ENCODE data around the gene SOBP. TPM values are rescaled to one million over a fixed set of nuclear protein-coding genes. Genes with fewer than 3 reads are reported as not detected.

Gene SOBP
- total and polyA plus RNA-seq, 2 experiments from 2014 or later, result 1.5 to 3.0 TPM

DNA sequence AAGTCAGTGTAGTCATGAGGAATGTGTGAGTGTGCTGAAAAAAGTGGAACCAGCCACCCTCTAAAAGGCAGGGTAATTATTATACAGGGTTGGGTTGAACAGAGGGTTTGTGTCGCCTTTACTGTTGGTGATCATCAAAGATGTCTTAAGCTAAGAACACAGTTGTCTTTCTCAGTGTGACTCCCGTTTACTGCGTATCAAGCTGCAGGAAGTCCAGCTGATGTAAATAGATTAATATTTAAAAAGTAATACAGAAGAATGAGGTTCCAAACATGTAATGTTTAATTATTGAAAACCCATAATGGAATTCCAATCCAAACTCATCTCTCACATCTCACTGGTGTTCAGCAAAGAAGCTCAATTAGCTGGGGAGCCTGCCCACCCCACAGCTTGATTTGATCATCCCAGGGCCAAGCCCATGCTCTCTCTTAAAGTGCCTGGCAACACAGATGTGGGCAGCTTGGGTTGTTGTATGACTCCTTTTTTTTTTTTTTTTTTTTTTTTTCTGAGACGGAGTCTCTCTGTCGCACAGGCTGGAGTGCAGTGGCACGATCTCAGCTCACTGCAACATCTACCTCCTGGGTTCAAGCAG is 127.5 kb downstream of the SOBP start:
- Histone ChIP-seq H3K36me3 (ENCODE audit: insufficient read depth) (no peaks in the 10 kb centered on the region), H3K27ac (ENCODE audit: low read depth) (no peak overlapping the region), H3K27me3 (ENCODE audit: insufficient read depth) (no peaks in the 10 kb centered on the region), H3F3A (replicated peaks; ENCODE audit: low read depth) (no peaks in the 10 kb centered on the region; the same call in 1 of the 2 replicates), H2AFZ (no peak overlapping the region), H3K4me2 (no peak overlapping the region), H3K9me2 (ENCODE audit: insufficient read depth) (0 out of 2 replicates have a peak, but pooled peaks cover 8% of the 10 kb centered on the region), H3K79me2 (replicated peaks; ENCODE audit: insufficient read depth) (no peaks in the 10 kb centered on the region), H3K4me3 (no peak overlapping the region), H4K20me1 (replicated peaks; ENCODE audit: insufficient read depth) (no peaks in the 10 kb centered on the region), H3K4me1 (ENCODE audit: insufficient read depth) (peaks cover 55% of the 10 kb centered on the region)
- no peak for DNase-seq (ENCODE audit: low spot score)
- peak overlapping the region; percentile 31; the same call in 1 of the 2 replicates for H3K27ac Mint-ChIP-seq
- H3K4me1 Mint-ChIP-seq, result peaks cover 60% of the 10 kb centered on the region
- no peaks in the 10 kb centered on the region for H3K27me3 Mint-ChIP-seq (ENCODE audit: insufficient read depth, low read depth, poor library complexity)
- TF ChIP-seq, protein P1, sequence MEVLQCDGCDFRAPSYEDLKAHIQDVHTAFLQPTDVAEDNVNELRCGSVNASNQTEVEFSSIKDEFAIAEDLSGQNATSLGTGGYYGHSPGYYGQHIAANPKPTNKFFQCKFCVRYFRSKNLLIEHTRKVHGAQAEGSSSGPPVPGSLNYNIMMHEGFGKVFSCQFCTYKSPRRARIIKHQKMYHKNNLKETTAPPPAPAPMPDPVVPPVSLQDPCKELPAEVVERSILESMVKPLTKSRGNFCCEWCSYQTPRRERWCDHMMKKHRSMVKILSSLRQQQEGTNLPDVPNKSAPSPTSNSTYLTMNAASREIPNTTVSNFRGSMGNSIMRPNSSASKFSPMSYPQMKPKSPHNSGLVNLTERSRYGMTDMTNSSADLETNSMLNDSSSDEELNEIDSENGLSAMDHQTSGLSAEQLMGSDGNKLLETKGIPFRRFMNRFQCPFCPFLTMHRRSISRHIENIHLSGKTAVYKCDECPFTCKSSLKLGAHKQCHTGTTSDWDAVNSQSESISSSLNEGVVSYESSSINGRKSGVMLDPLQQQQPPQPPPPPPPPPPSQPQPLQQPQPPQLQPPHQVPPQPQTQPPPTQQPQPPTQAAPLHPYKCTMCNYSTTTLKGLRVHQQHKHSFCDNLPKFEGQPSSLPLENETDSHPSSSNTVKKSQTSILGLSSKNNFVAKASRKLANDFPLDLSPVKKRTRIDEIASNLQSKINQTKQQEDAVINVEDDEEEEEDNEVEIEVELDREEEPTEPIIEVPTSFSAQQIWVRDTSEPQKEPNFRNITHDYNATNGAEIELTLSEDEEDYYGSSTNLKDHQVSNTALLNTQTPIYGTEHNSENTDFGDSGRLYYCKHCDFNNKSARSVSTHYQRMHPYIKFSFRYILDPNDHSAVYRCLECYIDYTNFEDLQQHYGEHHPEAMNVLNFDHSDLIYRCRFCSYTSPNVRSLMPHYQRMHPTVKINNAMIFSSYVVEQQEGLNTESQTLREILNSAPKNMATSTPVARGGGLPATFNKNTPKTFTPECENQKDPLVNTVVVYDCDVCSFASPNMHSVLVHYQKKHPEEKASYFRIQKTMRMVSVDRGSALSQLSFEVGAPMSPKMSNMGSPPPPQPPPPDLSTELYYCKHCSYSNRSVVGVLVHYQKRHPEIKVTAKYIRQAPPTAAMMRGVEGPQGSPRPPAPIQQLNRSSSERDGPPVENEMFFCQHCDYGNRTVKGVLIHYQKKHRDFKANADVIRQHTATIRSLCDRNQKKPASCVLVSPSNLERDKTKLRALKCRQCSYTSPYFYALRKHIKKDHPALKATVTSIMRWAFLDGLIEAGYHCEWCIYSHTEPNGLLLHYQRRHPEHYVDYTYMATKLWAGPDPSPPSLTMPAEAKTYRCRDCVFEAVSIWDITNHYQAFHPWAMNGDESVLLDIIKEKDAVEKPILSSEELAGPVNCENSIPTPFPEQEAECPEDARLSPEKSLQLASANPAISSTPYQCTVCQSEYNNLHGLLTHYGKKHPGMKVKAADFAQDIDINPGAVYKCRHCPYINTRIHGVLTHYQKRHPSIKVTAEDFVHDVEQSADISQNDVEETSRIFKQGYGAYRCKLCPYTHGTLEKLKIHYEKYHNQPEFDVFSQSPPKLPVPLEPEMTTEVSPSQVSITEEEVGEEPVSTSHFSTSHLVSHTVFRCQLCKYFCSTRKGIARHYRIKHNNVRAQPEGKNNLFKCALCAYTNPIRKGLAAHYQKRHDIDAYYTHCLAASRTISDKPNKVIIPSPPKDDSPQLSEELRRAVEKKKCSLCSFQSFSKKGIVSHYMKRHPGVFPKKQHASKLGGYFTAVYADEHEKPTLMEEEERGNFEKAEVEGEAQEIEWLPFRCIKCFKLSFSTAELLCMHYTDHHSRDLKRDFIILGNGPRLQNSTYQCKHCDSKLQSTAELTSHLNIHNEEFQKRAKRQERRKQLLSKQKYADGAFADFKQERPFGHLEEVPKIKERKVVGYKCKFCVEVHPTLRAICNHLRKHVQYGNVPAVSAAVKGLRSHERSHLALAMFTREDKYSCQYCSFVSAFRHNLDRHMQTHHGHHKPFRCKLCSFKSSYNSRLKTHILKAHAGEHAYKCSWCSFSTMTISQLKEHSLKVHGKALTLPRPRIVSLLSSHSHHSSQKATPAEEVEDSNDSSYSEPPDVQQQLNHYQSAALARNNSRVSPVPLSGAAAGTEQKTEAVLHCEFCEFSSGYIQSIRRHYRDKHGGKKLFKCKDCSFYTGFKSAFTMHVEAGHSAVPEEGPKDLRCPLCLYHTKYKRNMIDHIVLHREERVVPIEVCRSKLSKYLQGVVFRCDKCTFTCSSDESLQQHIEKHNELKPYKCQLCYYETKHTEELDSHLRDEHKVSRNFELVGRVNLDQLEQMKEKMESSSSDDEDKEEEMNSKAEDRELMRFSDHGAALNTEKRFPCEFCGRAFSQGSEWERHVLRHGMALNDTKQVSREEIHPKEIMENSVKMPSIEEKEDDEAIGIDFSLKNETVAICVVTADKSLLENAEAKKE (CRISPR knock-in tag; IDR thresholded peaks at IDR 0.05), result no peak
- TF ChIP-seq CREB1 (CRISPR knock-in tag; IDR thresholded peaks at IDR 0.05; ENCODE audit: low read depth), result no peak
- TF ChIP-seq, protein P2, sequence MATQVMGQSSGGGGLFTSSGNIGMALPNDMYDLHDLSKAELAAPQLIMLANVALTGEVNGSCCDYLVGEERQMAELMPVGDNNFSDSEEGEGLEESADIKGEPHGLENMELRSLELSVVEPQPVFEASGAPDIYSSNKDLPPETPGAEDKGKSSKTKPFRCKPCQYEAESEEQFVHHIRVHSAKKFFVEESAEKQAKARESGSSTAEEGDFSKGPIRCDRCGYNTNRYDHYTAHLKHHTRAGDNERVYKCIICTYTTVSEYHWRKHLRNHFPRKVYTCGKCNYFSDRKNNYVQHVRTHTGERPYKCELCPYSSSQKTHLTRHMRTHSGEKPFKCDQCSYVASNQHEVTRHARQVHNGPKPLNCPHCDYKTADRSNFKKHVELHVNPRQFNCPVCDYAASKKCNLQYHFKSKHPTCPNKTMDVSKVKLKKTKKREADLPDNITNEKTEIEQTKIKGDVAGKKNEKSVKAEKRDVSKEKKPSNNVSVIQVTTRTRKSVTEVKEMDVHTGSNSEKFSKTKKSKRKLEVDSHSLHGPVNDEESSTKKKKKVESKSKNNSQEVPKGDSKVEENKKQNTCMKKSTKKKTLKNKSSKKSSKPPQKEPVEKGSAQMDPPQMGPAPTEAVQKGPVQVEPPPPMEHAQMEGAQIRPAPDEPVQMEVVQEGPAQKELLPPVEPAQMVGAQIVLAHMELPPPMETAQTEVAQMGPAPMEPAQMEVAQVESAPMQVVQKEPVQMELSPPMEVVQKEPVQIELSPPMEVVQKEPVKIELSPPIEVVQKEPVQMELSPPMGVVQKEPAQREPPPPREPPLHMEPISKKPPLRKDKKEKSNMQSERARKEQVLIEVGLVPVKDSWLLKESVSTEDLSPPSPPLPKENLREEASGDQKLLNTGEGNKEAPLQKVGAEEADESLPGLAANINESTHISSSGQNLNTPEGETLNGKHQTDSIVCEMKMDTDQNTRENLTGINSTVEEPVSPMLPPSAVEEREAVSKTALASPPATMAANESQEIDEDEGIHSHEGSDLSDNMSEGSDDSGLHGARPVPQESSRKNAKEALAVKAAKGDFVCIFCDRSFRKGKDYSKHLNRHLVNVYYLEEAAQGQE (IDR thresholded peaks at IDR 0.05; ENCODE audit: unreplicated experiment), result no peak
- TF ChIP-seq POLR2AphosphoS5 (IDR thresholded peaks at IDR 0.05; ENCODE audit: low read depth), result no peak
- no peak for TF ChIP-seq STAT1 (IDR thresholded peaks at IDR 0.05; ENCODE audit: unreplicated experiment)
- TF ChIP-seq EZH2phosphoT487 (IDR thresholded peaks at IDR 0.05; ENCODE audit: unreplicated experiment), result no peak
- TF ChIP-seq, protein P3, sequence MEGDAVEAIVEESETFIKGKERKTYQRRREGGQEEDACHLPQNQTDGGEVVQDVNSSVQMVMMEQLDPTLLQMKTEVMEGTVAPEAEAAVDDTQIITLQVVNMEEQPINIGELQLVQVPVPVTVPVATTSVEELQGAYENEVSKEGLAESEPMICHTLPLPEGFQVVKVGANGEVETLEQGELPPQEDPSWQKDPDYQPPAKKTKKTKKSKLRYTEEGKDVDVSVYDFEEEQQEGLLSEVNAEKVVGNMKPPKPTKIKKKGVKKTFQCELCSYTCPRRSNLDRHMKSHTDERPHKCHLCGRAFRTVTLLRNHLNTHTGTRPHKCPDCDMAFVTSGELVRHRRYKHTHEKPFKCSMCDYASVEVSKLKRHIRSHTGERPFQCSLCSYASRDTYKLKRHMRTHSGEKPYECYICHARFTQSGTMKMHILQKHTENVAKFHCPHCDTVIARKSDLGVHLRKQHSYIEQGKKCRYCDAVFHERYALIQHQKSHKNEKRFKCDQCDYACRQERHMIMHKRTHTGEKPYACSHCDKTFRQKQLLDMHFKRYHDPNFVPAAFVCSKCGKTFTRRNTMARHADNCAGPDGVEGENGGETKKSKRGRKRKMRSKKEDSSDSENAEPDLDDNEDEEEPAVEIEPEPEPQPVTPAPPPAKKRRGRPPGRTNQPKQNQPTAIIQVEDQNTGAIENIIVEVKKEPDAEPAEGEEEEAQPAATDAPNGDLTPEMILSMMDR (conservative IDR thresholded peaks at IDR 0.05; ENCODE audit: low read depth in 2 of 2), result no peak
- TF ChIP-seq JUNB (IDR thresholded peaks at IDR 0.05; ENCODE audit: unreplicated experiment), result no peak
- no peak for TF ChIP-seq ZNF331 (CRISPR knock-in tag; IDR thresholded peaks at IDR 0.05; ENCODE audit: low read depth)
- TF ChIP-seq EZH2 (IDR thresholded peaks at IDR 0.05; ENCODE audit: low read depth, unreplicated experiment), result no peak
- no peak for TF ChIP-seq ZNF114 (CRISPR knock-in tag; IDR thresholded peaks at IDR 0.05)
- TF ChIP-seq, protein P4, sequence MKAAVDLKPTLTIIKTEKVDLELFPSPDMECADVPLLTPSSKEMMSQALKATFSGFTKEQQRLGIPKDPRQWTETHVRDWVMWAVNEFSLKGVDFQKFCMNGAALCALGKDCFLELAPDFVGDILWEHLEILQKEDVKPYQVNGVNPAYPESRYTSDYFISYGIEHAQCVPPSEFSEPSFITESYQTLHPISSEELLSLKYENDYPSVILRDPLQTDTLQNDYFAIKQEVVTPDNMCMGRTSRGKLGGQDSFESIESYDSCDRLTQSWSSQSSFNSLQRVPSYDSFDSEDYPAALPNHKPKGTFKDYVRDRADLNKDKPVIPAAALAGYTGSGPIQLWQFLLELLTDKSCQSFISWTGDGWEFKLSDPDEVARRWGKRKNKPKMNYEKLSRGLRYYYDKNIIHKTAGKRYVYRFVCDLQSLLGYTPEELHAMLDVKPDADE (IDR thresholded peaks at IDR 0.05), result no peak
- no peak for TF ChIP-seq NANOG (IDR thresholded peaks at IDR 0.05; ENCODE audit: borderline replicate concordance)
- no peaks in the 10 kb centered on the region for H3K36me3 Mint-ChIP-seq (ENCODE audit: low read depth)
- H3K9me3 Mint-ChIP-seq, result no peaks in the 10 kb centered on the region
- ATAC-seq, result no peak
- no peak overlapping the region for H3K4me3 Mint-ChIP-seq
